Measurements from ENCODE around the gene COL4A3. TPM values are rescaled to one million over a fixed set of nuclear protein-coding genes. Genes with fewer than 3 reads are reported as not detected.

COL4A3 gene
- total and polyA plus RNA-seq, 8 donors: under 0.01 to 2.9 (median 0.90) TPM

- intact Hi-C loops (cut with DNase I; ENCODE audit: low total_unique reads): no loop called here
- TF ChIP-seq CTCF (IDR thresholded peaks at IDR 0.05): no peak
- TF ChIP-seq POLR2AphosphoS5 (IDR thresholded peaks at IDR 0.05): no peak
- TF ChIP-seq POLR2A (IDR thresholded peaks at IDR 0.05): no peak
- no peak for TF ChIP-seq EP300 (IDR thresholded peaks at IDR 0.05)
- no peak overlapping the region for H3K27ac ChIP-seq
- no peaks in the 10 kb centered on the region for H3K36me3 ChIP-seq
- H3K9me3 ChIP-seq: no peaks in the 10 kb centered on the region
- peaks cover 0 to 8% (median under 1%) of the 10 kb centered on the region in 4 donors for H3K4me1 ChIP-seq
- no peak for DNase-seq
- 61 to 76% (median 67%) methylated on average over 3 of the region's 3 CpGs for WGBS, 5 donors
- H3K4me3 ChIP-seq: no peak overlapping the region
- no peaks in the 10 kb centered on the region for H3K27me3 ChIP-seq
Measured at GRCh38 chr2:227292314-227292713, 127.9 kb downstream of the COL4A3 start.

GRCh38 chr2:227293531-227293930 is 129.1 kb downstream of the COL4A3 start:
- Histone ChIP-seq H3K36me3 (no peaks in the 10 kb centered on the region), H3K4me1 (peaks cover 0 to 11% (median 3%) of the 10 kb centered on the region in 4 donors), H3K27ac (no peak overlapping the region), H3K27me3 (no peaks in the 10 kb centered on the region), H3K9me3 (no peaks in the 10 kb centered on the region), H3K4me3 (no peak overlapping the region)
- 64 to 75% (median 72%) methylated on average over 4 of the region's 4 CpGs for WGBS, 5 donors
- intact Hi-C loops (cut with DNase I; ENCODE audit: low total_unique reads): no loop called here
- no peak for TF ChIP-seq CTCF (IDR thresholded peaks at IDR 0.05)
- no peak for TF ChIP-seq EP300 (IDR thresholded peaks at IDR 0.05)
- no peak for TF ChIP-seq POLR2A (IDR thresholded peaks at IDR 0.05)
- no peak for TF ChIP-seq POLR2AphosphoS5 (IDR thresholded peaks at IDR 0.05)
- DNase-seq: no peak

DNA sequence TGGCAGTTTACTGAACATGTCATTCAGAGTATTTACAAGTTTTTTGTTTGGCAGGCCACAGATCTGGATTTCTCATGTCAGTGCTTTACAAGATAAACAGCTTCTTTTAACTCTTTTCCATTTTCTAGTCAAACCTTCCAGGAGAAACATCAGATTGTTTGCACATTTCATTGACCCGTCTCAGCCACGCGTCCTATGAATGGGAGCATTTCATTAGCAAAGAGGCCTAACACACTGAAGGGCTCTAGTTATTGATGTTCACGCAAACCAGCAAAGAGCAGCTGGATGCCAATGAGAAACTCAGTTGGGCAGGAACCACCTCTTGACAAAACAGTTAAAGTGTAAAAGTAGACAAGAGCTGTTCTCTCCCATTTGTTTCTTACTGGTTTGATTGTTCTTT is 131.4 kb downstream of the COL4A3 start:
- H3K36me3 ChIP-seq: no peaks in the 10 kb centered on the region
- DNase-seq: no peak
- intact Hi-C loops (cut with DNase I; ENCODE audit: low total_unique reads): no loop called here
- no peak overlapping the region for H3K4me3 ChIP-seq
- H3K4me1 ChIP-seq: peaks cover 0 to 11% (median 3%) of the 10 kb centered on the region in 4 donors
- TF ChIP-seq EP300 (IDR thresholded peaks at IDR 0.05): no peak
- no peak for TF ChIP-seq POLR2AphosphoS5 (IDR thresholded peaks at IDR 0.05)
- no peak for TF ChIP-seq POLR2A (IDR thresholded peaks at IDR 0.05)
- TF ChIP-seq CTCF (IDR thresholded peaks at IDR 0.05): no peak
- H3K9me3 ChIP-seq: no peaks in the 10 kb centered on the region
- no peaks in the 10 kb centered on the region for H3K27me3 ChIP-seq
- H3K27ac ChIP-seq: no peak overlapping the region
- 84 to 94% (median 87%) methylated on average over 4 of the region's 4 CpGs for WGBS, 5 donors

DNA sequence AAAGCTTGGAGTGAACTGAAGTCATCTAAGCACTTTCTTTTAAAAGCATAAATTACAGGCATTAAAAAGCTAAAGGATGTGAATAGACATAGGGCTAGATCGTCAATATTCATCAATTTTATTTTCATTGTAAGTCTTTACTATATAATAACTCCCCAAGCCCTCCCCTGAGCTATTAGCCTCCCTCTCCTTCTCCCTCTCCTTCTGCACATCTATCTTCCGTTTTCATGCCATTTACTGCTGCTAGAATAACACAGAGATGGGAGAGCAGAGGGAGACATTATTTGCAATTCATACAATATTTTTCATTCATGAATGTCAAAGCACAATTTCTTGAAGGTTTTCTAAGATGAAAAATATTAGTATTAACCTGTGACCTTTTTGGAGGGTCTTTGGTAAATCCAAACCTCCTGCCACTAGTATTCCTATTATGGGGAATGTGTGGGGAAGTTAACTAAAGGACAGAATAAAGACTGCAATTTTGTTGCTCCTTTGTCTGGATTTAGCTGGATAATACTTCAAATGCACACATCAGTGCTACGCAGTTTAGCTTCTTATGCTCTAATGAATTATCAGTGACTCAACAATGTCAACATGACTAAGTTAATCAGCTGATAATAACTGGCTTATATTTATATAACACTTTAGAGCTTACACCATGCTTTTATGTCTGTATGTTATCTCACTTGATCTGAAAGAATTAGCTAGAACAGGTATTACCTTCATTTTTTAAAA is 132.4 kb downstream of the COL4A3 start:
- H3K27ac ChIP-seq: no peak overlapping the region
- no peaks in the 10 kb centered on the region for H3K36me3 ChIP-seq
- no peaks in the 10 kb centered on the region for H3K9me3 ChIP-seq
- TF ChIP-seq CTCF (IDR thresholded peaks at IDR 0.05): no peak
- H3K27me3 ChIP-seq: no peaks in the 10 kb centered on the region
- H3K4me3 ChIP-seq: no peak overlapping the region
- peaks cover 0 to 11% (median 3%) of the 10 kb centered on the region in 4 donors for H3K4me1 ChIP-seq
- DNase-seq: peak in 1 of 2 donors; percentile 35
- intact Hi-C loops (cut with DNase I; ENCODE audit: low total_unique reads): no loop called here
- WGBS, 5 donors: 67 to 80% (median 69%) methylated on average over 3 of the region's 3 CpGs

Measured in stomach (tissue), 9 donors.